T-helper 1 cell (primary cell): Measurements from ENCODE around the gene KCNK13.
"Not testable (repeated sequence)": the region's sequence is repeated elsewhere in the genome, so short reads cannot be mapped to it uniquely, and the experiment has no call there.

Source experiments
- DNase-seq, 5 donors: peaks; one replicate each; pipeline ENCODE4 v3.0.0-alpha.2; 2012 to 2020
- total RNA-seq, 4 donors: gene quantifications; one replicate each; lab custom pipeline; 2026; lab: John Stamatoyannopoulos, UW

The KCNK13 gene
- total RNA-seq: 0 to 0.12 (median 0) reads per million in 4 donors

GRCh38 chr14:90061685-90062126, at the start of gene KCNK13:
Gene KCNK13 (plus strand): TSS chr14:90061994. CDS start chr14:90062206, 212 bp downstream.
- DNase-seq: no peak

GRCh38 chr14:90017371-90017770, 44.4 kb upstream of the KCNK13 start:
- no peak for DNase-seq

GRCh38 chr14:90019824-90020523, 41.8 kb upstream of the KCNK13 start:
- DNase-seq: no peak

- no peak for DNase-seq
Measured at GRCh38 chr14:90023176-90023896, 38.5 kb upstream of the KCNK13 start.

GRCh38 chr14:90024910-90025309, 36.9 kb upstream of the KCNK13 start:
- DNase-seq: no peak

GRCh38 chr14:90026608-90027007, 35.2 kb upstream of the KCNK13 start:
- not testable (repeated sequence) for DNase-seq

GRCh38 chr14:90027842-90028241, 34.0 kb upstream of the KCNK13 start:
- DNase-seq: no peak

- DNase-seq: no peak
Measured at GRCh38 chr14:90034156-90034555, 27.6 kb upstream of the KCNK13 start.

- no peak for DNase-seq
Measured at GRCh38 chr14:90034835-90035525, 26.8 kb upstream of the KCNK13 start.

- DNase-seq: no peak
Measured at GRCh38 chr14:90039253-90040010, 22.4 kb upstream of the KCNK13 start.

GRCh38 chr14:90040411-90040810, 21.4 kb upstream of the KCNK13 start:
- no peak for DNase-seq

- DNase-seq: no peak
Measured at GRCh38 chr14:90042496-90043252, 19.1 kb upstream of the KCNK13 start.

GRCh38 chr14:90045616-90046015, 16.2 kb upstream of the KCNK13 start:
- no peak for DNase-seq

GRCh38 chr14:90049390-90049789, 12.4 kb upstream of the KCNK13 start:
- no peak for DNase-seq

- no peak for DNase-seq
Measured at GRCh38 chr14:90050271-90050670, 11.5 kb upstream of the KCNK13 start.

- no peak for DNase-seq
Measured at GRCh38 chr14:90053044-90053443, 8.8 kb upstream of the KCNK13 start.

- DNase-seq: no peak
Measured at GRCh38 chr14:90054803-90055202, 7.0 kb upstream of the KCNK13 start.

- DNase-seq: no peak
Measured at GRCh38 chr14:90056826-90057225, 5.0 kb upstream of the KCNK13 start.

- DNase-seq: no peak
Measured at GRCh38 chr14:90058876-90059458, 2.8 kb upstream of the KCNK13 start.

GRCh38 chr14:90060312-90060964, 1.4 kb upstream of the KCNK13 start:
- peak in 2 of 5 donors; percentile 11 to 64 for DNase-seq
